ENCODE measurements around the gene PLRG1.

DNA sequence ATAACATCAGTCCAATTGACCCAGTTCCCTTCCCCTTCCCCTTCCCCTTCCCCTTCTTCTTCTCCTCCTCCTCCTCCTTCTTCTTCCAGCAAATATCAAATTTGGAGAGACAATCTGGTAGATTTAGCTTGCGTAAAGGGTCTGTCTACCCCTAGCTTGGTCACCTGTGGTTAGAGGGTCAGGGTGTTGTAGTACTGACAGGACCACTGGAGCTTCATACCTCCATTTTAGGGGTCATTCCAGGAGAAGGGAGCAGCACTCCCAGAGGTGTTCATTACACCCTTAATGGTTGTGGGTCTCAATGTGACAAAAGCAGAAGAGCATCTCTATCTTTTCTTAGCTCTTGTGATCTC lies 8.9 kb upstream of the PLRG1 start:
- TF ChIP-seq, protein P1, sequence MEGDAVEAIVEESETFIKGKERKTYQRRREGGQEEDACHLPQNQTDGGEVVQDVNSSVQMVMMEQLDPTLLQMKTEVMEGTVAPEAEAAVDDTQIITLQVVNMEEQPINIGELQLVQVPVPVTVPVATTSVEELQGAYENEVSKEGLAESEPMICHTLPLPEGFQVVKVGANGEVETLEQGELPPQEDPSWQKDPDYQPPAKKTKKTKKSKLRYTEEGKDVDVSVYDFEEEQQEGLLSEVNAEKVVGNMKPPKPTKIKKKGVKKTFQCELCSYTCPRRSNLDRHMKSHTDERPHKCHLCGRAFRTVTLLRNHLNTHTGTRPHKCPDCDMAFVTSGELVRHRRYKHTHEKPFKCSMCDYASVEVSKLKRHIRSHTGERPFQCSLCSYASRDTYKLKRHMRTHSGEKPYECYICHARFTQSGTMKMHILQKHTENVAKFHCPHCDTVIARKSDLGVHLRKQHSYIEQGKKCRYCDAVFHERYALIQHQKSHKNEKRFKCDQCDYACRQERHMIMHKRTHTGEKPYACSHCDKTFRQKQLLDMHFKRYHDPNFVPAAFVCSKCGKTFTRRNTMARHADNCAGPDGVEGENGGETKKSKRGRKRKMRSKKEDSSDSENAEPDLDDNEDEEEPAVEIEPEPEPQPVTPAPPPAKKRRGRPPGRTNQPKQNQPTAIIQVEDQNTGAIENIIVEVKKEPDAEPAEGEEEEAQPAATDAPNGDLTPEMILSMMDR (conservative IDR thresholded peaks at IDR 0.05; ENCODE audit: low read length): no peak
- no peak for TF ChIP-seq EZH2phosphoT487 (IDR thresholded peaks at IDR 0.05; ENCODE audit: borderline replicate concordance, low read depth, low read length)

Measured in OCI-LY7 (cell line).